Measurements from ENCODE around the gene FAM241B.

- TF ChIP-seq CTCF (optimal IDR thresholded peaks at IDR 0.05 in 1 of 3, IDR thresholded peaks at IDR 0.05 in 1 of 3, conservative IDR thresholded peaks at IDR 0.05 in 1 of 3; ENCODE audit: extremely low read depth in 1 of 3, insufficient read depth in 2 of 3, low read length in 3 of 3) (peak in 1 of 3 experiments; percentile 9), EZH2 (IDR thresholded peaks at IDR 0.05; ENCODE audit: low read length) (no peak)
These were observed 33.4 kb downstream of the FAM241B start for GRCh38 chr10:69663369-69663947.
